ENCODE data around the gene ERBIN. TPM values are rescaled to one million over a fixed set of nuclear protein-coding genes. Genes with fewer than 3 reads are reported as not detected.

The ERBIN gene
- total RNA-seq, 1 donor from 2014 or later: 67.0 TPM

GRCh38 chr5:65900746-65901145 lies 25.6 kb upstream of the ERBIN start:
- ATAC-seq: no peak
- Histone ChIP-seq H3K4me1 (no peaks in the 10 kb centered on the region), H3K36me3 (no peaks in the 10 kb centered on the region), H3K4me3 (no peak overlapping the region), H3K9me3 (no peaks in the 10 kb centered on the region), H3K27ac (no peak overlapping the region), H3K27me3 (no peaks in the 10 kb centered on the region)
- no peak for TF ChIP-seq CTCF (IDR thresholded peaks at IDR 0.05)
- DNase-seq: no peak
- intact Hi-C loops (cut with DNase I): no loop called here

GRCh38 chr5:65902104-65902503 lies 24.3 kb upstream of the ERBIN start:
- Histone ChIP-seq H3K36me3 (no peaks in the 10 kb centered on the region), H3K27me3 (no peaks in the 10 kb centered on the region), H3K4me1 (no peaks in the 10 kb centered on the region), H3K4me3 (no peak overlapping the region), H3K9me3 (no peaks in the 10 kb centered on the region), H3K27ac (no peak overlapping the region)
- intact Hi-C loops (cut with DNase I): no loop called here
- ATAC-seq (no peak), DNase-seq (no peak)
- TF ChIP-seq CTCF (IDR thresholded peaks at IDR 0.05): no peak

GRCh38 chr5:65903581-65903980 lies 22.8 kb upstream of the ERBIN start:
- no peak for DNase-seq
- ATAC-seq: no peak
- H3K4me1 ChIP-seq: no peaks in the 10 kb centered on the region
- H3K27me3 ChIP-seq: no peaks in the 10 kb centered on the region
- H3K9me3 ChIP-seq: no peaks in the 10 kb centered on the region
- no peak overlapping the region for H3K4me3 ChIP-seq
- no peaks in the 10 kb centered on the region for H3K36me3 ChIP-seq
- no peak for TF ChIP-seq CTCF (IDR thresholded peaks at IDR 0.05)
- H3K27ac ChIP-seq: no peak overlapping the region
- intact Hi-C loops (cut with DNase I): no loop called here

GRCh38 chr5:65906256-65906655 lies 20.1 kb upstream of the ERBIN start:
- no peak for TF ChIP-seq CTCF (IDR thresholded peaks at IDR 0.05)
- no peaks in the 10 kb centered on the region for H3K4me1 ChIP-seq
- no peaks in the 10 kb centered on the region for H3K9me3 ChIP-seq
- no peak overlapping the region for H3K4me3 ChIP-seq
- DNase-seq (no peak), ATAC-seq (no peak)
- intact Hi-C loops (cut with DNase I): no loop called here
- no peaks in the 10 kb centered on the region for H3K36me3 ChIP-seq
- no peaks in the 10 kb centered on the region for H3K27me3 ChIP-seq
- no peak overlapping the region for H3K27ac ChIP-seq

- DNase-seq: no peak
- Histone ChIP-seq H3K27ac (no peak overlapping the region), H3K9me3 (no peaks in the 10 kb centered on the region), H3K4me1 (no peaks in the 10 kb centered on the region), H3K36me3 (no peaks in the 10 kb centered on the region), H3K27me3 (no peaks in the 10 kb centered on the region), H3K4me3 (no peak overlapping the region)
- intact Hi-C loops (cut with DNase I): no loop called here
- TF ChIP-seq CTCF (IDR thresholded peaks at IDR 0.05): no peak
- no peak for ATAC-seq
Observed at GRCh38 chr5:65907135-65907534, 19.2 kb upstream of the ERBIN start.

GRCh38 chr5:65910711-65911110 lies 15.7 kb upstream of the ERBIN start:
- ATAC-seq (no peak), DNase-seq (no peak)
- Histone ChIP-seq H3K27me3 (no peaks in the 10 kb centered on the region), H3K4me3 (no peak overlapping the region), H3K4me1 (no peaks in the 10 kb centered on the region), H3K27ac (no peak overlapping the region), H3K9me3 (no peaks in the 10 kb centered on the region), H3K36me3 (no peaks in the 10 kb centered on the region)
- intact Hi-C loops (cut with DNase I): no loop called here
- TF ChIP-seq CTCF (IDR thresholded peaks at IDR 0.05): no peak

Data from upper lobe of right lung (tissue), 1 donor.